Measurements from ENCODE around the gene DNAJC3. TPM values are rescaled to one million over a fixed set of nuclear protein-coding genes. Genes with fewer than 3 reads are reported as not detected.

Gene DNAJC3
- total RNA-seq, 1 experiment from 2014 or later, result 113 TPM

DNA sequence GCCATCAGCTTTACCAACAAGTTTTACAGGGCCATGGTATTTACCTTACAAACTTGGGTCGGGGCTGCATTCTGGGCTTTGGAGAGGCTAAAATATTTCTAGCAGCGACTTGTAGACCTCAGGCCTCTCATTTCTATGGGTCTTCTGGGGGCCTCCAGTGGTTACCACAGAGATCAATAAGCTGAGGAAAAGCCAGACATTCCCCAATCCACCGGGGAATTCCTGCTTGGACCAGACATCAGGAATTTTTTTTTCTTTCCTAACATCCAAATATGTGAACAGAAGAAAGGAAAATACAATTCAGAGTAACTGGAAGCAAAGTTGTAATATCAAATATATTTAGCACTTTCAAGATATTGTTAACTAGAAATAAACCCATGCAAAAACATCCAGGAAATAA lies 33.9 kb upstream of the DNAJC3 start:
- ChIA-PET CTCF (interaction anchor here (0.5 to 4.0 kb wide), 8 partner anchors 10 to 192 kb away, joined by 3 to 16 read pairs (median 6); no protein-coding TSS in a partner anchor), POLR2A (interaction anchor here (0.6 to 3.4 kb wide), 9 partner anchors 17 to 1794 kb away, joined by 3 to 31 read pairs (median 4); partner anchors contain the start of genes DNAJC3 and RAP2A)
- intact Hi-C loops (cut with micrococcal nuclease), result no loop called here
- peaks cover 5% of the 10 kb centered on the region for H3K4me1 Mint-ChIP-seq (ENCODE audit: insufficient read depth, unreplicated experiment)
- TF ChIP-seq, protein P1, sequence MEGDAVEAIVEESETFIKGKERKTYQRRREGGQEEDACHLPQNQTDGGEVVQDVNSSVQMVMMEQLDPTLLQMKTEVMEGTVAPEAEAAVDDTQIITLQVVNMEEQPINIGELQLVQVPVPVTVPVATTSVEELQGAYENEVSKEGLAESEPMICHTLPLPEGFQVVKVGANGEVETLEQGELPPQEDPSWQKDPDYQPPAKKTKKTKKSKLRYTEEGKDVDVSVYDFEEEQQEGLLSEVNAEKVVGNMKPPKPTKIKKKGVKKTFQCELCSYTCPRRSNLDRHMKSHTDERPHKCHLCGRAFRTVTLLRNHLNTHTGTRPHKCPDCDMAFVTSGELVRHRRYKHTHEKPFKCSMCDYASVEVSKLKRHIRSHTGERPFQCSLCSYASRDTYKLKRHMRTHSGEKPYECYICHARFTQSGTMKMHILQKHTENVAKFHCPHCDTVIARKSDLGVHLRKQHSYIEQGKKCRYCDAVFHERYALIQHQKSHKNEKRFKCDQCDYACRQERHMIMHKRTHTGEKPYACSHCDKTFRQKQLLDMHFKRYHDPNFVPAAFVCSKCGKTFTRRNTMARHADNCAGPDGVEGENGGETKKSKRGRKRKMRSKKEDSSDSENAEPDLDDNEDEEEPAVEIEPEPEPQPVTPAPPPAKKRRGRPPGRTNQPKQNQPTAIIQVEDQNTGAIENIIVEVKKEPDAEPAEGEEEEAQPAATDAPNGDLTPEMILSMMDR (IDR thresholded peaks at IDR 0.05; ENCODE audit: unreplicated experiment), result no peak
- peak overlapping the region; percentile 82 for H3K4me3 Mint-ChIP-seq (ENCODE audit: unreplicated experiment)
- H3K36me3 Mint-ChIP-seq (ENCODE audit: insufficient read depth, unreplicated experiment), result peaks cover 16% of the 10 kb centered on the region
- no peak overlapping the region for H3K27ac Mint-ChIP-seq (ENCODE audit: low read depth, unreplicated experiment)
- BruUV-seq (replicated peaks), result TSS peak; percentile 36
- no peaks in the 10 kb centered on the region for H3K27me3 Mint-ChIP-seq (ENCODE audit: insufficient read depth, unreplicated experiment)
- no peak for DNase-seq (ENCODE audit: unreplicated experiment)
- no peaks in the 10 kb centered on the region for H3K9me3 Mint-ChIP-seq (ENCODE audit: unreplicated experiment)

DNA sequence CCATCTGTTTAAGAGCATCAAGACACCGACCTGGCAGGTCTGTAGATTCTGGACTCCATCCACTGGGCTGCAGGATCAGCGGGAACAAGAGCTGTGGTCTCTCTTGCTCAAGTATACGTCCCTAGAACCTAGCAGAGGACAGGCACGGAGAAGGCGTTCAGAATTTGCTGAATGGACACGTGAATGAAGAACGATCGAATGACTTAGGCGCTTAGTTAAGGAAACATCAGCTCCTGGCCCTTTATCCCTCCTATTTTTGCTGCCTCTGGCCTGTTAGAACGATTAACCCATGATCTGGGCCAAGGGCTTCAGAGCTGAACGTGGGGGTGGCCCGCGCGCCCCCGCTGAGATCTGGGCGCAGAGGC lies 33.4 kb upstream of the DNAJC3 start:
- TF ChIP-seq, protein P1 (IDR thresholded peaks at IDR 0.05; ENCODE audit: unreplicated experiment), result no peak
- CTCF ChIA-PET, result interaction anchor here (0.5 to 4.0 kb wide), 12 partner anchors 8 to 192 kb away, joined by 3 to 16 read pairs (median 5); no protein-coding TSS in a partner anchor
- H3K9me3 Mint-ChIP-seq (ENCODE audit: unreplicated experiment), result no peaks in the 10 kb centered on the region

DNA sequence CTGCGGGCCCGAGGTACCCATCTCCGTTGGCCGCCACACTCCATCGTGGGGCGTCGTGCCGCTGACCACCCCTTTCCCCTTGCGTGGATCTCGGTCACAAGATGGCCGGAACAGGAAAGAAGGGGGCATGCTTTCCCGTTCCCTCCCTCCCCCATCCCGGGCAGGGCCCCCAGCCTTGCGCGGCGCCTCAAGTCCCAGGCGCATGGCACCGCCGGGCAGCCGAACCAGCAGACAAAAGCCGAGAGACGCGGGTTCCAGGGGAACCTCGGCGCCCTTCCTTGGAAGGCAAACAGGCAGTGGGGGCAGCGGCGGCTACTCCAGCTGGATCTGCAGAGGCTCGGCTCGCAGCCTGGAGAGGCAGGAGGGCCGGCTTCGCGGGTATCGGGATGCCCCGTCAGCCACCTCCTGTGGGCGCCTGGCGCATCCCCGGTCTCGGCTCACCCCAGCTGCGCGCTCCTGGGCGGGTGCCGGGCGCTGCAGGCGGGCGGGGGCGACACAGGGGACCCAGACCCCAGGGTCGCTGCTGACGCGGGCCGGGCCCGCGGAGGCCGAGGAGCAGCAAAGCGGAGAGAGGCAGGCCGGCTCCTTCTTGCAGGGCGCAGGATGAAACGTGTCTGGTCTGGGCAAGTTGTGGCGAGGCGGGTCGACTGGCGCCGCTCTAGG lies 32.9 kb upstream of the DNAJC3 start:
- Mint-ChIP-seq H3K9me3 (ENCODE audit: unreplicated experiment) (no peaks in the 10 kb centered on the region), H3K36me3 (ENCODE audit: insufficient read depth, unreplicated experiment) (peaks cover 14% of the 10 kb centered on the region), H3K27ac (ENCODE audit: low read depth, unreplicated experiment) (no peak overlapping the region), H3K4me1 (ENCODE audit: insufficient read depth, unreplicated experiment) (peaks cover 5% of the 10 kb centered on the region), H3K27me3 (ENCODE audit: insufficient read depth, unreplicated experiment) (no peaks in the 10 kb centered on the region), H3K4me3 (ENCODE audit: unreplicated experiment) (peak overlapping the region; percentile 82)
- ChIA-PET CTCF (interaction anchor here (0.6 to 4.0 kb wide), 11 partner anchors 9 to 415 kb away, joined by 3 to 16 read pairs (median 6); no protein-coding TSS in a partner anchor), POLR2A (interaction anchor here (0.6 to 3.4 kb wide), 16 partner anchors 8 to 1812 kb away, joined by 3 to 31 read pairs (median 4); partner anchors contain the start of gene DNAJC3)
- DNase-seq (ENCODE audit: unreplicated experiment), result peak; percentile 36
- TF ChIP-seq, protein P1 (IDR thresholded peaks at IDR 0.05; ENCODE audit: unreplicated experiment), result no peak
- no TSS peak for BruUV-seq (replicated peaks)
- intact Hi-C loops (cut with micrococcal nuclease), result no loop called here

More for the DNA sequence above, 33.4 kb upstream of the DNAJC3 start:
- POLR2A ChIA-PET, result interaction anchor here (0.6 to 3.4 kb wide), 12 partner anchors 8 to 1790 kb away, joined by 3 to 31 read pairs (median 4); partner anchors contain the start of genes DNAJC3 and RAP2A
- peak overlapping the region; percentile 82 for H3K4me3 Mint-ChIP-seq (ENCODE audit: unreplicated experiment)
- no TSS peak for BruUV-seq (replicated peaks)
- DNase-seq (ENCODE audit: unreplicated experiment), result peak; percentile 44
- peaks cover 16% of the 10 kb centered on the region for H3K36me3 Mint-ChIP-seq (ENCODE audit: insufficient read depth, unreplicated experiment)
- peaks cover 5% of the 10 kb centered on the region for H3K4me1 Mint-ChIP-seq (ENCODE audit: insufficient read depth, unreplicated experiment)
- no peaks in the 10 kb centered on the region for H3K27me3 Mint-ChIP-seq (ENCODE audit: insufficient read depth, unreplicated experiment)
- no peak overlapping the region for H3K27ac Mint-ChIP-seq (ENCODE audit: low read depth, unreplicated experiment)
- intact Hi-C loops (cut with micrococcal nuclease), result no loop called here

DNA sequence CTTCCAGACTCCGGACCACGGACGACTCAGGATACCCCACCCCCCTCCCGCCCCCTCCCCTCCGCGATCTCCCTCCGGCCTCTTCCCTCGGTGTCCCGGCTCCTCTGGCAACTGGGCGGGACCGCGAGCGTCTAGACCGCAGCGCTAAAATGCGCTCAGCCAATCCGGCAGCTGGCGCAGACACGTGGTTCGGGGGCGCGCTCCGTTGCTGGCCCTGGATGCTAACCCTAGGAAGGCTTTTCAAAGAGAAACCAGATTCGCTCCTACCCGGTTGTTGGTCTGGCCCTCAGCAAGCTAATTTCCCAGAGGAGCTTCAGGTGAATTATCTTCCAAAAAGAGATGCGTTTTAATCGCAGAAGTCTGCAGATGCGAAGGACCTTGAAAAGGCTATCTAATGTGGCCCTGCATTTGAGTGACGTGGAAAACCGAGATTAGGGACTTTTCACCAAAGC lies 32.3 kb upstream of the DNAJC3 start, which contains the start of gene DZIP1:
Gene DZIP1, minus strand, starts transcription at position 106 of the 452 bp plus-strand sequence. CDS start 2,677 bp downstream, outside the sequence.
- POLR2A ChIA-PET, result interaction anchor here (0.6 to 3.4 kb wide), 15 partner anchors 9 to 1811 kb away, joined by 3 to 31 read pairs (median 4); partner anchors contain the start of gene DNAJC3
- no peak within 1 kb of the TSS for H3K27ac Mint-ChIP-seq (ENCODE audit: low read depth, unreplicated experiment)
- intact Hi-C loops (cut with micrococcal nuclease), result no loop called here

More for the DNA sequence above, 32.3 kb upstream of the DNAJC3 start, which contains the start of gene DZIP1:
- peak within 1 kb of the TSS; percentile 82 for H3K4me3 Mint-ChIP-seq (ENCODE audit: unreplicated experiment)
- H3K36me3 Mint-ChIP-seq (ENCODE audit: insufficient read depth, unreplicated experiment), result peaks cover 10% of the 10 kb centered on the region
- H3K9me3 Mint-ChIP-seq (ENCODE audit: unreplicated experiment), result no peaks in the 10 kb centered on the region
- H3K4me1 Mint-ChIP-seq (ENCODE audit: insufficient read depth, unreplicated experiment), result peaks cover 5% of the 10 kb centered on the region
- TF ChIP-seq, protein P1 (IDR thresholded peaks at IDR 0.05; ENCODE audit: unreplicated experiment), result no peak
- H3K27me3 Mint-ChIP-seq (ENCODE audit: insufficient read depth, unreplicated experiment), result no peaks in the 10 kb centered on the region
- CTCF ChIA-PET, result interaction anchor here (0.6 to 4.0 kb wide), 10 partner anchors 11 to 909 kb away, joined by 3 to 16 read pairs (median 6); no protein-coding TSS in a partner anchor
- DNase-seq (ENCODE audit: unreplicated experiment), result peak; percentile 80
- BruUV-seq (replicated peaks), result no TSS peak
